ENCODE data around the gene FAXDC2.

Gene FAXDC2, protein sequence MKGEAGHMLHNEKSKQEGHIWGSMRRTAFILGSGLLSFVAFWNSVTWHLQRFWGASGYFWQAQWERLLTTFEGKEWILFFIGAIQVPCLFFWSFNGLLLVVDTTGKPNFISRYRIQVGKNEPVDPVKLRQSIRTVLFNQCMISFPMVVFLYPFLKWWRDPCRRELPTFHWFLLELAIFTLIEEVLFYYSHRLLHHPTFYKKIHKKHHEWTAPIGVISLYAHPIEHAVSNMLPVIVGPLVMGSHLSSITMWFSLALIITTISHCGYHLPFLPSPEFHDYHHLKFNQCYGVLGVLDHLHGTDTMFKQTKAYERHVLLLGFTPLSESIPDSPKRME

DNA sequence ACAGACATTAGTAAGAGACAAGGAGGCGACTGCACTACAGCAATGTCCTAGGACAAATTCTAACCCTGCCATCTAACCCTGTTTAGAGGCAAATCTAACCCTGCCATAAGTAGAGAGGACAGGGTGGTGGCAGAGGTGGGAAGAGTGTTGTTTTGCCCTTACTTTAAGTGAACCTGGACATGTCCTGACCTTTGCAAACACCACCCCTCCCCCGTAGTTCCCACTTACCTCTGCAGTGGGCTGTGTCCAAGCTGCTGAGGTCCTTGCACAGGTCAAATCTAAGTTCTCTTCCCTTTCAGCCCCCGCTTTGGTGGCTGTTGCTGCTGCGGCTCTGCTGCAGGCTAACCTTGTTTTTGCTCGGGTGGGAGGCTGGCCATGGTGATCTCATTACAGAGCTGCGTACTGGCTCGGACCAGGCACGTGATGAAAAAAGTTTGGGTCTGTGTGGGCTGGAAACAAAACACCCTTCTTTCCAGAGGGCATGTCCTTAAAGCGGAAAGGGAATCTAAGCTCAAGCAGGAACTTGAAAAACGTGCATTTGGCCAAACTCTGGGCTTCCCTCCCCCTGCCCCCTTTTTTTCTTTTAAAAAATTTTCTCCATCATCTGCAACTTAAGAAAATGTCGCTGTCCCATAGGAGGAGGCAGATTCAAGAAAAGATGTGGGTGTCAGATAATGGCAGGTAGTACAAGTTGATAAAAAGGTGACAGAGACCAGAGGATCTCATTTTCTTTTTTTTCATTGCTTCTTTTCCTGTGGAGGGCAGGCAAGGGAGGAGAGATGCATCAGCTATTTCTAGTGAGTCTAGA, at the start of gene FAXDC2:
Gene FAXDC2 (minus strand): TSS at position 349 of the 808 bp plus-strand sequence. CDS start 12,425 bp downstream, outside the sequence.
- DNase-seq (ENCODE audit: low read depth in 2 of 2), result no peak

DNA sequence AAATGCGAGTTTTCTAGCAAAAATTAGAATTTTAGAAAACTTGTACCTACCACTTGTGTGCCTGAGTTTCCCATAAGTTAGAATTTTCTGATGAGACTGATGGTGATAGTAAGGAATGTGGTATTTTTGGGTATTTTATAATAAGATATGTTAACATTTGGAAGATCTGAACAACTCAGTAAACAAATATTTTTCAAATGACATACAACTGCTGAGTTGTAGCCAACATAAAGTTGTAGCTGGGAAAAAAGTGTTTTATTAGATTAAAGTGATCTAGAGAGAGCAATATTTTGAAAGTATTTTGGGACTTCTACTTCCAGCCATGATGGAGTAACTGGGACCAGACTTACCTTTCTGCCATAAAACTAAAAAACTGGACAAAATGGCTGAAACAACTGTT, 49.7 kb upstream of the FAXDC2 start:
- no peak for DNase-seq (ENCODE audit: low read depth in 2 of 2)

DNA sequence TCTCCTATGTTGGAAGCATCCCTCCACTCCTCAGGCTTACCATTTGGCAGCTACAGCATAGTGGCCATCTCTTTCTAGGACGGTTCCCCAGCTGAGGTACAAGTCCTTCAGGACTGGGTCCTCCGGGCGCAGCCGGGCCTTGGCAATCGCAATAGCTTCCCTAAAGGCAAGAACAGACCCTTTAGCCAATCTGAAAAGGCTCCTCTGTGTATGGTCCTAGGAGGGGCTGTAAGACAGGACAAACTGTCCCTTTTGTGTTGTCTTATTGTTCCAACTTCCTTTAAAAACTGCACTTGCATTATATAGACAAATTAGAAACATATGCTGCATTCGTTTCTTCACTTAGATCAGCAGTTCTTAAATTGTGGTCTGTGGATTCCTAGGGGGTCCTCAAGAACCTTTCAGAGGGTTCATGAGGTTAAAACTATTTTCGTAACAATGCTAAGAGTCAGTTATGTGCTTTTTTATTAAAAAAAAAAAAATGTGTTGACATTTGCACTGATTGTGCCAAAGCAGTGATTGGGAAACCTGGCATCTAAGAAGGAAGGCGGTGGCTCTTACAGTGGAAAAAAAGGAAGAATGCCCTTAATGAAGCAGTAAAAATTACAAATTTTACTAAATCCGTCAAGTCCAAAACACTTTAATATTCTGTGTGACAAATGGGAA, 48.9 kb upstream of the FAXDC2 start:
- no peak for DNase-seq (ENCODE audit: low read depth in 2 of 2)

DNA sequence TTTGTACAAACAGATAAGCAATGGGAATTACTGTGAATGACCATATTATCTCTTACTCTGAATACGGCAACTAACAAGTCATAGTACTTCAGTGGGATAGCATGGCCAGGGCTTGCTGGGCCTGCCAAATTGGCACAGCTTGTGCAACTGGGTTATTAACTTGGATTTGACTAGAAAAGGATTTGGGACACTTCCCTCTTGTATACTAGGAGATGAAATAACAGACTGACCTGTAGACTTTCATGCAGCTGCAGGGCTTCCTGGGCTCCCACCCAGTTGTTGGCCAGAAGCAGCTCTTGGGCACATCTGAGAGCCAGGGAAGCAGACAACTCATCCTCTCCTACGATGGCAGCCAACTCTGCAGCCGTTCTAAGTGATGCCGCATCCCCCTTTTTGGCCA, 47.8 kb upstream of the FAXDC2 start:
- DNase-seq (ENCODE audit: low read depth in 2 of 2), result no peak

DNA sequence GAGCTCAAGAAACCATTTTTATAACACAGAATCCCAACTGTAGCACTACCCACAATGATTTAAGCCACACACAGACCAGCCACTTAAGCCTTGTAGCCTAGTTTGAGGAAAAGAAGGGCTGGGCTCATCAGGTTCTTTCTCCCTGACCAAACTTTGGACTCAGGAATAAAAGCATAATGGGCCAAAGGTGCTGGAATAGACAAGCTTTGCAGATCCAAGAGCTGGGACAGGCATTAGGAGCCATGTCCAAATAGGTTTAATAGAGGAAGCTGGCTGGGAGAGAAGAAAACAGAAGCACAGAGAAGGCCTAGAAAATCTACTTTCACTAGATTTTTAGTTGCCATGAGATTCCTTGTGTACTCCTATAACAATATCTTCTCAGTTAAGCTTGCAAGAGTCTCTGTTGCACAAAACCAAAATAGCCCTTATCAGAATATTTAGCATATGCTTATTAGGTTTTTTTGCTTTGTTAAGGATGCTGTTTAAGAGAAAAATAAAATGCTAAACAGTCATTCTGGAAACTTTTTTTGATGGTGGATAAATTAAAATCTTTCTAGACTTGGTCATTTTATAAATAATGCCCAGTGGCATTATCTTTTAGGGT, 46.3 kb upstream of the FAXDC2 start:
- no peak for DNase-seq (ENCODE audit: low read depth in 2 of 2)

DNA sequence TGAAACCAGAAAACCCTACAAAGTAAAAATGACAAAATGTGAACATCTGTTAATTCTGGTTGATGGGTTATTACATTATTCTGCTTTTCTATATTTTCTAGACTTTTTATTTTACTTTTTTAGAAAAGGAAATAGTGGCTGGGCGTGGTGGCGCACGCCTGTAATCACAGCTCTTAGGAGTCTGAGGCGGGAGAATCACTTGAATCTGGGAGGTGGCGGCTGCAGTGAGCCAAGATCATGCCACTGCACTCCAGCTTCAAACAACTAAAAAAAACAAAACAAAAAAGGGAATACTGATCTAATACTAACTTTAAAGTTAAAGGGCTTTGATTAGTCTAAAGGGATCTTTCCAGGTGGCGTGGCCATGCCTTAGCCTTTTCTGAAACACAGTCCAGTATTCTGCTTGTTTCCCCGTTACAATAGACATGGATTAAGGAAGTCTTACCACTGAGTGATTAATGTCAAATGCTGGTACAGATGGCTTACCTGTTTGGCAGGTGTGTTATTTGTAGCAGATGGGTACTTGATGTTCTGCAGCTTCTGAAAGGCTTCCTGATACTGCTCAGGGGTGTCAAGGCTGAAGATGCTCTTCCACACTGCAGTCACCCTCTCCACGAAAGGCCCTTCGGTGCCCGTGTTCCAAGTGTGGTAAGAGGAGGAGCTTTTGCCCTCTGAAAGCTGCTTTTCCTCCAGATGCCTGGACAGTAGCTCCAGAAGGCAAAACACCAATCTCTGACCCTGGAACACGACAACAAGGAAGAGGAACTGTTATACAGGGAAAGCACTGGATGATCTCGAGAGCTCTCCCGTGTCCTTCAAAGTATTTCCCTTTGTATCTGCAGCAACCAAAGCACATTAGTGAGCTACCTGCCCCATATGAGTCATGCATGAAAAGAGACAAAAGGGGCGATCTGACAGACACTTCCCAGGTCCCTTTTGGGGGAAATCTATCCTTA, 45.5 kb upstream of the FAXDC2 start:
- DNase-seq (ENCODE audit: low read depth in 2 of 2), result no peak

DNA sequence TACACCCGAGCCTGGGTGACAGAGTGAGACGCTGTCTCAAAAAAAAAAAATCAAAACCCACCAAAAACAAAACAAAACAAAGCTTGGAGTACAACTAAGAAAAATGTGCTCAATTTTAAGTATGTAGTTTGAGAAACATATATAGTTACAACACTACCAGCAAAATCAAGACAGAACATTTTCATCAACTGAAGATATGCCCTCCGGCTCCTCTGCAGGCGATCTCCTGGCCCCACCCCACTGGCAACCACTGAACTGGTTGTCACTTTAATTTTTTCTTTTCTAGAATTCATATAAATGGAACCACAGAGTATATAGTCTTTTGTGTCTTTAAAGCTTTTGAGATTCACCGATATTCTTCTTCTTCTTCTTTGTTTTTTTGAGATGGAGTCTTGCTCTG, 43.0 kb upstream of the FAXDC2 start:
- no peak for DNase-seq (ENCODE audit: low read depth in 2 of 2)

DNA sequence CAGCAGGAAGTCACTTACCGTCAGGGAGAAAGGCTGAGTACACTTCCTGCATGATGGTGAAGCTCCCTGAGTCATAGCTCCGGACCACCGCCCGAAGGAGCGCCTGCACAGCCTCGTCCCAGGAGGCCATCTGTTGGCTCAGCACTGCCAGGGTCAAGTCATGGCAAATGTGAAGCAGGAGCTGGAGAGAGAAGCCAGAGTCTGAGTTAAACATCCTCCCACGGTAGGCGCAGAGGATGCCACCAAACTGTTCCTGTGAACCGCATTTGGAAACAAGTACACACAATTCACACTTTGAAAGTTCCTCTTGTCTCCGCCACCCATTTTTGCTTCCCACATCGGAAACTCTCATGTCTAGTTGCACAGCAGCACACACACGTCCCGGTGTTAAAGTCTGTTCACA, 42.0 kb upstream of the FAXDC2 start:
- DNase-seq (ENCODE audit: low read depth in 2 of 2), result no peak

DNA sequence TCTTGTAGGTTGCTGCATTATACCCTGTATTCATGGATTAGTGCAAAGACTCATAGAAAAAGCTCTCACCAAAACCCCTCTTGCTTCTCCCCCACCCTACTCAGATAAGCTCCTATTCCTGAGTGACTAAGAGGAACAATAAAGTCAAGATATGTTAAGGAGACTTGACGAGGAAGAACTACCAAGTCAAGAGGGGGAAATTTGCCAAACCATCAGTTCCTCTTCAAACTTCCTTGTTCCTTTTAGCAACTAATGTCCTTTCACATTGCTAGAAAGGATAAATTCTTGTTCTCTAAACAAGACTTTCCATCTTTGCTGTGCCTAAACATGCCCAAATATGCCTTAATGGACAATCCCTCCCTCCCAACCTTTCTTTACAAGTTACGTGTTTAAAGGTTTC, 35.0 kb upstream of the FAXDC2 start:
- no peak for DNase-seq (ENCODE audit: low read depth in 2 of 2)

DNA sequence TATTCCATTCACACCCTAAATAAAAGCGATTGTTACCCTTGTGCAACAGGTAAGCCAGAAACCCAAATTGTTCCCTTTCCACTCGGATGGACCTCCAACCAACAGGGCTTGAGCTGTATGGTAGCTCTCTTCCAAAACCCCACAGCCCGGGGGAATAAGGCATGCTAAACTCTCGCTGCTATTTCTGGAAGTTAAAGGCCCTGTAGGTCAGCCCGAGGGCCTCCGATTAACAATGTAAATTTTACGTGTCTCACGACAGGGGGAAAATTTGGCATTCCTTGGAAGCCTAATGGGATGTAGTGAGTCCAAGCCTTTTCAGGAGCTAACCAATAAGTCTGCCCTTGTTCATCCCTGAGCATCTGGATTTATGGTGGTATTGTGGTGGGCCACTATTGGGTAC, 34.0 kb upstream of the FAXDC2 start:
- no peak for DNase-seq (ENCODE audit: low read depth in 2 of 2)

DNA sequence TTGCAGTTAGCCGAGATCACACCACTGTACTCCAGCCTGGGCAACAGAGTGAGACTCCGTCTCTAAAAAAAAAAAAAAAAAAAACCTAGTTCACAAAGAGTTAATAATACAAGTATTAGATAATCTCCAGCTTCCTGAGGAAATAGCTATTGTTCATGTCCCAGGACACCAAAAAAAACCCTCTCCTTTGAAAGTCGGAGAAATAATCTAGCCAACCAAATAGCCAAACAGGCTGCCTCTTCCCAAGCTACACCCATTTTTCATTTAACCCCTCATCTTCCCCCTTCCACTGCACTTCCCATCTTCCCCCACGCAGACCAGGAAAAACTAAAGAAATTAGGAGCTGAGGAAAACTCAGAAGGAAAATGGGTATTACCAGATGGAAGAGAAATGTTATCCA, 31.6 kb upstream of the FAXDC2 start:
- DNase-seq (ENCODE audit: low read depth in 2 of 2), result no peak

DNA sequence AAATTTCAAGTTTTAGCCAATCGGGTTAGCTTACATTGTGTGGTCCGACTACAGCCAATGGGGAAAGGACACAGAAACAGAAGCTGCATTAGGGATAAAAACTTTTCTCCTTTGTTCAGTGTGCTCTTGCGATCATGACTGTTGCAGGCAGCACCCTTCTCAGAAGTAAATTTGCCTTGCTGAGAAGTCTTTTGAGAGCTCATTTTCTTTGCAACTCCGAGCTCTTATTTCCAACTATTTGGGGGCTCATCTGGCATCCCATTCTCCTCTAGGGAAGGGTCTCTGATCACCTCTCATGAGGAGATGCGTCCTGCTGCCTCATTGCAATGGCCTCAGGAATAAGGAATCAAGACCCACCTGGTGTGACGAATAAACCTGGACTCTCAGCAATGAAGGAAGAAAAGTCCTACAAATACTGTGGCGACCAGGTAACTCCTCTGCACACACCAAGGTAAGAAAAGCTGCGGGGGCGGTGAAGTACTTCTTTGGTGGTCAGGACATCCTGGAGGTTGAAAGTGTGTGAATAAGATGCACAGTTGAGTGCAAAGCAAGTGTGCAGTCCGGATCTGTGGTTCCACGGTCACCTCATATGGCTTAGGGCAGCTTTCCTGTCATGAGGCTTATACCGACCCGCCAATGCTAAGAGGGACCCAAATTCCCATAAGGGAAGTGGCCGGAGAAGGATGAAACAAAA, 28.4 kb upstream of the FAXDC2 start:
- no peak for DNase-seq (ENCODE audit: low read depth in 2 of 2)

DNA sequence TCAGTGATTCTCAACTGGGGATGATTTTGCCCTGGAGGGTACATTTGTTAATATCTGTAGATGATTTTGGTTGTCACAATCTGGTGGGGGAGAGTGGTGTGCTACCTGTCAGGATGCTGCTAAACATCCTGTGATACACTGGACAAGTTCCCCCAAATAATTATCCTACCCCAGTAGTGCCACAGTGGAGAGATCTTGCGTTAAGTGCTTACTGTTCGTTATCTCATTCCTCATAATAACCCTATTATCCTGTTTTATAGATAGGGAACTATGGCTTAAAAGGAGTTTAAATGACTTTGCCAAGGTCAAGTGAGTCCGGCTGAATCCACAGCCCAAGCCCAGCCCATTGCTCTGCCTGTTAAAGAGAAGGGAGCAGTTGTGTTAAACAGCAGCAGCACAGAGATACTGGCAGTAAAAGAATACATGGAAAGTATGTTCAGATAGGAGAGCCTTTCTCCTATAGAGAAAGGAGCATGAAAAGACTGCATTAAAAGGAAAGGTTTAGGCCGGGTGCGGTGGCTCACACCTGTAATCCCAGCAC, 23.5 kb upstream of the FAXDC2 start:
- no peak for DNase-seq (ENCODE audit: low read depth in 2 of 2)

DNA sequence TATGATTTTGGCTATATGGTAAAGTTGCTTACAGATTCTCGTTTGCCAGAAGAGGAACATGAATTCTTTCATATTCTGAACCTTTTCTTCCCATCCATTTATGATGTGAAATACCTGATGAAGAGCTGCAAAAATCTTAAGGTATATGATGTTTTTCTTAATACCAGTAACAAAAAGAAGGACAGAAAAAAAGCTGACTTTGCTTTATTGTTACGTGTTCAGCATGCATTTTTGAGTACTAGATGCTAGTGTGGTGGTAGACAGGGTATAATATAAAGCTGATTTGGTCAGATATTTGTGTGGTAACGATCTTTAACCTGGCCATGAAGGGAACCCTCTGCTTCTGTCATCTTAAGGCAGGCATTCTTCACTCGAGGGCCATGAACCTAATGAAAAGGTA, 21.3 kb upstream of the FAXDC2 start:
- DNase-seq (ENCODE audit: low read depth in 2 of 2), result no peak

DNA sequence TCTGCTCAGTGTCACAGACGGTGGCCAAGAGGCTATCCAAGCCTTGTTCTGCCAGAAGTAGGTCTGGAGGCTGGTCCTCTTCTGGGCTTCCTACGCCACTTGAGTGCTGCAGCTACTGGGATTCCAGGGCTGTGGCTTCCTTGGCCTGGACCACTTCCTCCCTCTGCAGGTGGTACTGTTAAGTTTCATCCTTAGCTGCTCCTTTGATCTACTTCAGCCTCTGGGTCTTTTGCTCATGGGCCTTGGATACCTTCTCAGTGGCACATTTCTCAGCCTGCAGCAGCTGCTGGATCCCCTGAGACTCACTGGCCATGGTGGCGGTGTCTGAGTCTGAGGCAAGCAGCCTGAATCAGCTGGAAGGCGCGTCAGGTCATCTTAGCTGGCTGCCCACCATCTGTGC, 18.3 kb upstream of the FAXDC2 start:
- DNase-seq (ENCODE audit: low read depth in 2 of 2), result no peak

DNA sequence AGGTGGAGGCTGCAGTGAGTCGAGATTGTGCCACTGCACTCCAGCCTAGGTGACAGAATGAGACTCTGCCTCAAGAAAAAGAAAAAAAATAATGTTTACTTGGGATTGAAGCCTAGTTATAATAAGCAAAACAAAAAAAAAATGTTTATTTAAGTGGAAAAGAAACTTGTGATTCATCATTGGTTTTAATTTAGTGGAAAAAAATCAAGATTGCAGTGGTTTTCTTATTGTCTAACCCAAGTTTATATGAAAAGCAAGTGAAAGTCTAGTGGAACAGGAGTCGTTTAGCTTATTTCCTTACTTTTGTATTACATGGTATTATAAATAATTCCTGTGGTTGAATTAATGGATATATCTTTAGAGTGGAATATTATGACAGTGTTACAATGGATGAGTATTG, 16.4 kb upstream of the FAXDC2 start:
- DNase-seq (ENCODE audit: low read depth in 2 of 2), result no peak

DNA sequence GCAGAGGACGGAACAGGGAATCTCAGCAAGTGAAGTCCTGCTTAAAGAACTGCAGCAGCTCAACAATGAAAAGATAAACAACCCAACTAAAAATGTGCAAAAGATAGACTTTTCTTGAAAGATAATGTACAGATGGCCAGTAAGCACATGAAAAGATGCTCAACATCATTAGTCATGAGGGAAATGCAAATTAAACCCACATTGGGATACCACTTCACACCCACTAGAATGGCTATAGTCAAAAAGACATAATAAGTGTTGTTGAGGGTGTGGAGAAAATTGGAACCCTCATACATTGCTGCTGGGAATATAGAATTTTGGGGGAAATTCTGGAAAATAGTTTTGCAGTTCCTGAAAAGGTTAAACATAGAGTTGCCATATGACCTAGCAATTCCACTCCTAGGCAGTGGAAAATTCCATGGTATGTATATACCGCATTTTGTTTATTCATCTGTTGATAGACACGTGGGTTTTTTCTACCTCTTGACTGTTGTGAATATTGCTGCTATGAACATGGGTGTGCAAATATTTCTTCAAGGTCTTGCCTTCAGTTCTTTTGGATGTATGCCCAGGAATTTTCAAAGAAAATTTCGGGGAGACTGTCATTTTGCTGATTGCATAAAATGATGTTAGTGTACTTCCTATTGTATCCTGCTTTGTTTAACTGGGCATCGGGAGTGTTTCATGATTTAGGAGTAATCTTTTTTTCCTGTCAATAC, 15.2 kb upstream of the FAXDC2 start:
- no peak for DNase-seq (ENCODE audit: low read depth in 2 of 2)

DNA sequence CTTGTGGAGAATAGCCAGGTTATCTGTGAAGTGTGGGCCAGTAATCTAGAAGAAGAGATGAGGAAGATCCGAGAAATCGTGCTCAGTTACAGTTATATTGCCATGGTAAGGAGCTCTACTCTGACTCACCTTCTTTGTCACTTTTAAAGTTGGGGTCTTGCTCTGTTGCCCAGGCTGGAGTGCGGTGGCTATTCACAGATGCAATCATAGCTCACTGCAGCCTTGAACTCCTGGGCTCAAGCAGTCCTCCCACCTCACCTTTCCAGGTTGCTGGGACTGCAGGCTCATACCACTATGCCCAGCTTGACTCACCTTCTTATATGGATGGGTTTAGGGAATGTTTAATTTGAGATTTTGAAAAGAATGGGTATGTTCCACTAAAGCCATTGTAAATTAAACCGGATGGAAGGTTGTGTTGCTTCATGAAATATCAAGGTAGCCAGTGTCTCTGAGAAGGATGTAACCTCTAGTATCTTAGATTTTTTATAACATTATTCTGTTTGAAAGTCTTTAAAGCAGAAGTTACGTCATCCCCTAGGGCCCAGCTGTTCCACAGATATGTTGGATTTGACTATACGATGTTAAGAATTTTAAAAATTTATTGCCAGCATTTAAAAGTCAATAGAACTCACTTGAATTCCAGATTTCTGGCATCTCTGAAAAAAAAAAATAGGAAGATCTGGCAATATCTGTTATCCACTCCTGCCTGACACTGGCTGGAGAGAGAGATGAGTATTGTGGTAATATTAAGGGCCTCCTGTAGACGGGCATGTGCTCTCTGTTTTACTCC, 13.1 kb upstream of the FAXDC2 start:
- no peak for DNase-seq (ENCODE audit: low read depth in 2 of 2)

DNA sequence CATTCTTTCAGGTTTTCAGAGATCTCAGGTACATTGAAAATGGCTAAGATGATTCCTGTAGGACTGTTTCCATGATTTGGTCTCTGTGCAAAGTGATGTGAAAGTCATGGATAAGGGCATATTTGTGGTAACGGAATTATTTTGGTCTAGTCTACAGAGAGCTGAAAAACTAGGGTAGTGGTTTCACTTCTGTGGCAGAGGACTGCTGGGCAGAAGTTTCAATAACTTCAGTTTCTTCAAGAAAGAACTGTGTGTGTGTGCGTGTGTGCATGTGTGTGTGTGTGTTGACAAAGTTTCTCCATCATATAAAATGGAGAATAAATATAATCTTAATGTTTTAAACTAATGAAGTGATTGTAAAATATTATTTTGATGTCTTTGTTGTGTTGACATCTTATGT, 12.4 kb upstream of the FAXDC2 start:
- no peak for DNase-seq (ENCODE audit: low read depth in 2 of 2)
